Measurements from ENCODE around the gene NCS1. TPM values are rescaled to one million over a fixed set of nuclear protein-coding genes. Genes with fewer than 3 reads are reported as not detected.
A peak's percentile ranks its signal among the peaks of the same experiment; 100 is the strongest.

NCS1 gene
- total RNA-seq, 2 donors from 2014 or later = 50.8 to 58.3 TPM

DNA sequence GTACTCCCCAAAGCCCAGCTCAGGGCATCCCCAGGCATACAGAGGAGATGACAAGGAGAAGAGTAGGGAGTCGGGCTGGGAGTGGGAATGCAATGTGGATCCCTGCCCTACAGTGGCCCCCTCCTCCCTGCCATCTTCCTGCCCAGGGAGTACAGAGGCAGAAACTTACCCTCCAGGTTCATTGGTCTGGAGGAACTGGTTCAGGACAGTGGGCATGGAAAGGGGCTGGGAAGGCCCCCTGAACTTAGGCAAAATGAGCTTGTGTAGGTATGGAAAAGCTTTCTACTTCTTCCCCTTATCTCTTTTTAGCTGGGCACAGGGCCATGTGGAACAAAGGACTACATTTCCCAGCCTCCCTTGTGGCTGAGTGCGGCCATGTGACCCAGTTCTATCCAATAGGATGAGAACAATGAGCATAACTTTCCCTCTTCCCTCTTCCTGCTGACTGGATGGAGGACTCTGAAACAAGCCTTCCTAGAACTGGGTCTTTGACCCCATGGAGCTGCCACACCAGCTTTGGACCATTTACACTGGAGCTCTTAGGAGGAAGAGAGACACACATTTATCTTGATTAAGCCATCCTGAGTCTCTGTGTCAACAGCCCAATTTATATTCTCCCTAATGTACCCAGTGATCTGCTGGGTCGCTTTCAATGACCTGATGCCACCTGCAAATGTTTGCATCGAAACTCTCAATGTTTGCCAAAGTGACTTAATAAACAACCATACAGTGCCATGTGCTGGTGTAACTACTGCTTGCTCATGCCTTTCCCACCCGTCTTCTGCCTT is 68.4 kb downstream of the NCS1 start:
- H3K27ac ChIP-seq = no peak overlapping the region

DNA sequence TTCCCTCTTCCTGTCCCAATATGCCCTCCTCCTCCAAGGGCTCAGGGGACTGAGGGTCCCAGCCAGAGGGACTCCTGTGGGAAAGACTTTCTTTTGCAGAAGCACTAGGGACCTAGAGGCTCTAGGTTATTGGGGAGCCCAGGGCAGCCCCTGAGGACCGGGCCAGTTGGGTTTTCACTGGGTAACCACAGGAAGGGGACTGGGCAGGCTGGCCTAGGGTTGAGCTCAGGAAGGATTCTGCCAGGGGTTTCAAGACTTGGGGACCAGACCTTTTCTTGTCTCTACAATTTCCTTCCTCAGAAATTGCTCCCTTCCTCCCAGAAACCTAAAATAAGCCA is 69.0 kb downstream of the NCS1 start:
- no peak overlapping the region for H3K27ac ChIP-seq
- no peak for ATAC-seq (ENCODE audit: insufficient number of reproducible peaks, low FRiP score, low read depth)
- H3K36me3 ChIP-seq = no peaks in the 10 kb centered on the region
- H3K9me3 ChIP-seq = no peaks in the 10 kb centered on the region
- peaks cover 0 to 19% of the 10 kb centered on the region in 2 donors for H3K4me1 ChIP-seq (ENCODE audit: control insufficient read depth in 1 of 2, low read depth in 2 of 2)
- no peak for DNase-seq (ENCODE audit: low spot score)
- TF ChIP-seq, protein P1, sequence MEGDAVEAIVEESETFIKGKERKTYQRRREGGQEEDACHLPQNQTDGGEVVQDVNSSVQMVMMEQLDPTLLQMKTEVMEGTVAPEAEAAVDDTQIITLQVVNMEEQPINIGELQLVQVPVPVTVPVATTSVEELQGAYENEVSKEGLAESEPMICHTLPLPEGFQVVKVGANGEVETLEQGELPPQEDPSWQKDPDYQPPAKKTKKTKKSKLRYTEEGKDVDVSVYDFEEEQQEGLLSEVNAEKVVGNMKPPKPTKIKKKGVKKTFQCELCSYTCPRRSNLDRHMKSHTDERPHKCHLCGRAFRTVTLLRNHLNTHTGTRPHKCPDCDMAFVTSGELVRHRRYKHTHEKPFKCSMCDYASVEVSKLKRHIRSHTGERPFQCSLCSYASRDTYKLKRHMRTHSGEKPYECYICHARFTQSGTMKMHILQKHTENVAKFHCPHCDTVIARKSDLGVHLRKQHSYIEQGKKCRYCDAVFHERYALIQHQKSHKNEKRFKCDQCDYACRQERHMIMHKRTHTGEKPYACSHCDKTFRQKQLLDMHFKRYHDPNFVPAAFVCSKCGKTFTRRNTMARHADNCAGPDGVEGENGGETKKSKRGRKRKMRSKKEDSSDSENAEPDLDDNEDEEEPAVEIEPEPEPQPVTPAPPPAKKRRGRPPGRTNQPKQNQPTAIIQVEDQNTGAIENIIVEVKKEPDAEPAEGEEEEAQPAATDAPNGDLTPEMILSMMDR (IDR thresholded peaks at IDR 0.05) = no peak
- no peak overlapping the region for H3K4me3 ChIP-seq
- H3K27me3 ChIP-seq (replicated peaks; ENCODE audit: insufficient read depth) = no peaks in the 10 kb centered on the region

More for the DNA sequence above, 68.4 kb downstream of the NCS1 start:
- Histone ChIP-seq H3K36me3 (no peaks in the 10 kb centered on the region), H3K9me3 (no peaks in the 10 kb centered on the region), H3K27me3 (replicated peaks; ENCODE audit: insufficient read depth) (no peaks in the 10 kb centered on the region), H3K4me1 (ENCODE audit: control insufficient read depth in 1 of 2, low read depth in 2 of 2) (peaks cover under 1 to 24% of the 10 kb centered on the region in 2 donors), H3K4me3 (no peak overlapping the region)
- peak; percentile 46 for ATAC-seq (ENCODE audit: insufficient number of reproducible peaks, low FRiP score, low read depth)
- no peak for DNase-seq (ENCODE audit: low spot score)
- TF ChIP-seq, protein P1 (IDR thresholded peaks at IDR 0.05) = no peak

DNA sequence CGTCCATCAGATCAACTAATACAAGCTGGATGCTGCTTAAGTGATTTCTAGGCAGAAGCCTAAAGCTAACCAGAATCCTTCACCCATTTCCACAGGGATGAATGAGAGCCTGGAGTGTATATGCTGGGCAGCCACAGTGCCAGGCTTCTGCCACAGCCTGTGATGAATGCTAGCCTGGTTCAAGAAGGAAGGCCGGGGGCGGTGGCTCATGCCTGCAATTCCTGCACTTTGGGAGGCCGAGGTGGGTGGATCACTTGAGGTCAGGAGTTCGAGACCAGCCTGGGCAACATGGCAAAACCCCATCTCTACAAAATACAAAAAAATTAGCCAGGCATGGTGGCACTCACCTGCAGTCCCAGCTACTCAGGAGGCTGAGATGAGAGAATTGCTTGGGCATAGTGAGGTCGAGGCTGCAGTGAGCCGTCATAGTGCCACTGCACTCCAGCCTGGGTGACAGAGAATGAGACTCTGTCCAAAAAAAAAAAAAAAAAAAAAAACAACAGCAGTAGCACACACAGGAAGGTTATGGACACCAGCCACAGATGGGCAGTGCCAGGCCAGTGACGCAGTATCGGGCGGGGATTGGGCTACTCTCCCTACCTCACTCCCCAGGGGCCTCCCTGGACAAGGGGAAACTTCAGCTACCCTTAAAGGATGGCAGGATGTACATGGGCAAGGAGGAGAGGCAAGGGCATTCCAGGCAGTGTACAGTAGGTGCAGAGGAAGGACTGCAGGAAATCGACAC is 70.2 kb downstream of the NCS1 start:
- Histone ChIP-seq H3K27ac (no peak overlapping the region), H3K36me3 (no peaks in the 10 kb centered on the region), H3K4me3 (peak overlapping the region; percentile 45), H3K27me3 (replicated peaks; ENCODE audit: insufficient read depth) (no peaks in the 10 kb centered on the region), H3K9me3 (no peaks in the 10 kb centered on the region), H3K4me1 (ENCODE audit: control insufficient read depth in 1 of 2, low read depth in 2 of 2) (peaks cover 0 to 17% of the 10 kb centered on the region in 2 donors)
- DNase-seq (ENCODE audit: low spot score) (no peak), ATAC-seq (ENCODE audit: insufficient number of reproducible peaks, low FRiP score, low read depth) (no peak)
- TF ChIP-seq, protein P1 (IDR thresholded peaks at IDR 0.05) = no peak

DNA sequence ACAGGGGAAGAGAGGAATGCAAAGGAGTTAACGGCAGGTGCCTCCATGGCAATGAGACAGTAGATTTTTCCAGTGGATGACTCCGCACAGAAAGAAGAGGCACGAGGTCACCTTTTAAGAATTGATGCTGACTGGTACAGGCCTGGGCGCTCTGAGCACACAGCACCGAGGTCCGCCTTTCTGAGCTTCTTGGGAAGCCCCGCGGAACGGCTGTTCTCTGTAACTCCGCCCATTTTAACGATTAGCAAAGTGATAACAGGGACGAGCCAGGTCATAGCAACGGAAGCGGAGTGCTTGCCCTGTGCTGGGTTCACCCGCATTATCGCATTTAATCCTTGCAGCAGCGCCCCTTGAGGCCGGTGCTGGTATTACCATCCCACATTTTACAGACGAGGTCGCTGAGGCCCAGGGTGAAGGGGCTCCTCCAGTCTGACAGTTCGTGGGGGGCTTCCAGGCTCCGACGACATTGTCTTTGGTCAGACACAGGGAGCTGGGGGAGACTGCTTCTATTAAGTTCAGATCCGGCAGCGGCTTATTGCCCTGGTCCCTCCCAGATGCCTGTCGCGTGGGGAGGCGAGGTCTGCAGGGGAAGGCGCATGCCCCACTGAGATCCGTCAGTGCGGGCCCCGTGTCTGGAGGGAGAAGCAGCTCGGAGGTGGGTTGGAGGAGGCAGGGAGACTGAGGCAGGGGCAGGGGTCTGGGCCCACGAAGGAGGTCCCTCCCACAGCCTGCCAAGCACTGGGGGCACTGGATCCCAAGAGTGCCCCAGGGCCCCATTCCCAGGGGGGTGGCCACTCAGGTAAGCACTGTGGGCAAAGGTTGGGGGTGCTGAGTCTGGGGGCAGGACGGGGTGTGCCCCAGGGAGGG is 71.0 kb downstream of the NCS1 start:
- no peaks in the 10 kb centered on the region for H3K36me3 ChIP-seq
- no peak for ATAC-seq (ENCODE audit: insufficient number of reproducible peaks, low FRiP score, low read depth)
- H3K27me3 ChIP-seq (replicated peaks; ENCODE audit: insufficient read depth) = no peaks in the 10 kb centered on the region
- H3K4me3 ChIP-seq = peak overlapping the region; percentile 45
- DNase-seq (ENCODE audit: low spot score) = peak; percentile 42
- TF ChIP-seq, protein P1 (IDR thresholded peaks at IDR 0.05) = peak; percentile 96
- peaks cover 0 to 17% of the 10 kb centered on the region in 2 donors for H3K4me1 ChIP-seq (ENCODE audit: control insufficient read depth in 1 of 2, low read depth in 2 of 2)
- no peak overlapping the region for H3K27ac ChIP-seq
- H3K9me3 ChIP-seq = no peaks in the 10 kb centered on the region

DNA sequence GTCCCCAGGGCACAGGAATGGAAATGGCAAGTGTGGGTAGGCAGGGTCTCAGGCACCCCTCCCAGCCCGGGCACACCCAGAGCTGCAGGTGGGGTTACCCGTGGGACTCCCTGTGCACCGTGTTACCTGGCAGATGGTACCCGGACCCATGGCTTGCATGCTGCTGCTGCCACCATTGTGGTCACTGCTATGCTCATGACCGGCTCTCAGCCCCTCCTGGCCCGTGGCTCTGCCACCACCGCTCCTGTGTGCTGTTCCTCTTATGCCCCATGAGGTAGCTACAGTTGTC is 71.6 kb downstream of the NCS1 start:
- Histone ChIP-seq H3K4me1 (ENCODE audit: control insufficient read depth in 1 of 2, low read depth in 2 of 2) (peaks cover 0 to 17% of the 10 kb centered on the region in 2 donors), H3K27ac (no peak overlapping the region), H3K27me3 (replicated peaks; ENCODE audit: insufficient read depth) (no peaks in the 10 kb centered on the region), H3K36me3 (no peaks in the 10 kb centered on the region), H3K9me3 (no peaks in the 10 kb centered on the region), H3K4me3 (no peak overlapping the region)
- ATAC-seq (ENCODE audit: insufficient number of reproducible peaks, low FRiP score, low read depth) (no peak), DNase-seq (ENCODE audit: low spot score) (no peak)
- TF ChIP-seq, protein P1 (IDR thresholded peaks at IDR 0.05) = no peak

Measured in thoracic aorta (tissue), 2 donors.